ENCODE results near the gene FNDC11.
"Not testable (repeated sequence)": the region's sequence is repeated elsewhere in the genome, so short reads cannot be mapped to it uniquely, and the experiment has no call there.

The FNDC11 gene

GRCh38 chr20:63567386-63568169, 13.6 kb downstream of the FNDC11 start:
- DNase-seq, result no peak

GRCh38 chr20:63568170-63568981, 14.4 kb downstream of the FNDC11 start:
- no peak for DNase-seq

- no peak for DNase-seq
Measured at GRCh38 chr20:63568986-63569949, 15.3 kb downstream of the FNDC11 start.

- no peak for DNase-seq
Measured at GRCh38 chr20:63570281-63571086, 16.5 kb downstream of the FNDC11 start.

- not testable (repeated sequence) for DNase-seq
Measured at GRCh38 chr20:63571087-63571478, 17.1 kb downstream of the FNDC11 start.

GRCh38 chr20:63572071-63572787, 18.3 kb downstream of the FNDC11 start:
- no peak for DNase-seq

GRCh38 chr20:63572788-63573646, 19.1 kb downstream of the FNDC11 start:
- no peak for DNase-seq

GRCh38 chr20:63573647-63574131, 19.7 kb downstream of the FNDC11 start:
- DNase-seq, result no peak

- peak; percentile 87 for DNase-seq
Measured at GRCh38 chr20:63574156-63574828, 20.3 kb downstream of the FNDC11 start, which contains the start of gene HELZ2. Gene HELZ2, minus strand, starts transcription at chr20:63574239. Its CDS starts 1,854 bp downstream, at chr20:63572385.

- DNase-seq, result no peak
Measured at GRCh38 chr20:63574829-63575743, 21.1 kb downstream of the FNDC11 start.

- DNase-seq, result no peak
Measured at GRCh38 chr20:63576311-63576710, 22.4 kb downstream of the FNDC11 start.

- no peak for DNase-seq
Measured at GRCh38 chr20:63577317-63577894, 23.4 kb downstream of the FNDC11 start.

GRCh38 chr20:63578224-63579016, 24.5 kb downstream of the FNDC11 start:
- DNase-seq, result no peak

GRCh38 chr20:63579017-63579694, 25.2 kb downstream of the FNDC11 start:
- no peak for DNase-seq

GRCh38 chr20:63580796-63581461, 27.0 kb downstream of the FNDC11 start:
- DNase-seq, result no peak

Measured in right forelimb (tissue), 1 donor.